Left lung (tissue), 10 donors: ENCODE results near the gene ZBTB20. TPM values are rescaled to one million over a fixed set of nuclear protein-coding genes. Genes with fewer than 3 reads are reported as not detected.

Source experiments
- ATAC-seq: fragments of 200-7000 bp; cut with Tn5 transposase; one replicate; pipeline ENCODE4 v1.9.1; 2020; ENCODE audit warnings: moderate library complexity
- DNase-seq, 4 donors: peaks; one replicate each; pipeline ENCODE4 v3.0.0-alpha.2; 2013 to 2020
- H3K27ac ChIP-seq, 2 donors: fragments of 200-600 bp; sonication (generic) in 1 of 2; one replicate each; pipeline versions ENCODE4 v1.5.0 to v1.8.0; 2020 to 2021
- H3K27me3 ChIP-seq, 2 donors: fragments of 200-600 bp; sonication (generic) in 1 of 2; one replicate each; pipeline versions ENCODE4 v1.5.0 to v1.8.0; 2020 to 2021
- H3K36me3 ChIP-seq, 2 donors: fragments of 200-600 bp; sonication (generic) in 1 of 2; one replicate each; pipeline versions ENCODE4 v1.5.0 to v1.8.0; 2020 to 2021
- H3K4me1 ChIP-seq, 2 donors: fragments of 200-600 bp; one replicate each; pipeline ENCODE4 v1.8.0; 2021
- H3K4me3 ChIP-seq, 2 donors: fragments of 200-600 bp; sonication (generic) in 1 of 2; one replicate each; pipeline versions ENCODE4 v1.5.0 to v1.8.0; 2020 to 2021; ENCODE audit warnings: mild to moderate bottlenecking in 1 of 2
- H3K9me3 ChIP-seq, 2 donors: fragments of 200-600 bp; sonication (generic) in 1 of 2; one replicate each; pipeline versions ENCODE4 v1.5.0 to v1.8.0; 2020 to 2021
- intact Hi-C, 2 donors: fragments of 100-400 bp; cut with DNase I; formaldehyde crosslinking; loops; one replicate each; pipeline versions ENCODE4 v1.11.2 to v1.14.2; 2022
- polyA plus RNA-seq, 6 donors: library from polyadenylated mRNA; unstranded; fragments of 120-200 nt; gene quantifications; one replicate each; pipeline ENCODE4 v1.2.1, GENCODE V29; 2013; ENCODE audit not compliant: insufficient read length in 6 of 6
- total RNA-seq, 2 donors: library from RNA; stranded (reverse); fragmentation: NEBNext Ultra II Directional; extraction: Animal tissue kit (Norgen Biotek cat#: 25700); gene quantifications; one replicate each; pipeline ENCODE4 v1.2.1, GENCODE V29; 2021
- TF ChIP-seq, protein P1 (sequence below), 2 donors: fragments of 200-600 bp; sonication (generic) in 1 of 2; IDR thresholded peaks; one replicate each; pipeline versions ENCODE4 v1.5.0 to v1.8.0; 2021; ENCODE audit warnings: antibody characterized with exemption in 2 of 2
- donor health status: DM: no; HTN: yes; CAD: no.
- donor health status: DM: no; HTN: no; CAD: no.

The ZBTB20 gene
- total and polyA plus RNA-seq, 8 donors: 1.1 to 63.5 (median 6.0) TPM

DNA sequence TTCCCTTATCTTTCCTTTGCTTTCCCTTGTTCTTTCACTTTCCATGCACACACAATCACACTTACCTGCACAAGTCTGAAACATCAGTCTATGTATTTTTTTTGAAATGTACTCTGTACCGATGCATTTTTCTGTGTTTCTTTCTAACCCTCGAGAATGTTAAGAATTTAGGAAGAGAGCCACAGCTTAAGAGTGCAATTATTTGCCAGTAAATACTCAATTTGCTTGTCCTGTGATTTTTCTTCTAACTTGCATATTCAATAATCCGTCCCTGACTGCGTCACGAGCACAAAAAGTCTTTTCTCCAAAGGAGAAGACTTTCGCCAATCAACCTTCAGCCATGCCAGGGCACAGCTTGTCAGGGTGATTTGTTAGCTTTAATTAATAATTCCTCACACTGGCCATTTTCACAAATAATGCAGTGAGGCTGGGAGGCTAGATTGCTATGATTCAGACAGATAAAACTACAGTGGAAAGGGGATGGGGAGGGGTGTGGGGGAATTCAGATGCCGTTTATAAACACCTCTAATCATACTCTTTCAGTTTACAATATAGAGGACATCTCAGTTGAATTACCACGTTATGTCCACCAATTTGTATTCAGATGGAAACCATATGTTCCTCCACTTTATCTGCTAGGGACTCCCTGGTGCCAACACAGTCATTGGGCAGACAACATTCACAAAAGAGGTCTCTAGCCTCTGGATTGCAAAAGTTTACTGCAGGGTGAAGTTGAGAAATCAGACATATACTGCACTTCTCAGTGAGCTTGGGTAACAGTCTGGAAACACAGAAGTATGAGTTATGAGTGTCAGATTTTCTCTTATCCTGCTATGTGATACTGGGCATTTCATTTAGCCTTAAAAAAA is 388.0 kb downstream of the ZBTB20 start:
- TF ChIP-seq, protein P1, sequence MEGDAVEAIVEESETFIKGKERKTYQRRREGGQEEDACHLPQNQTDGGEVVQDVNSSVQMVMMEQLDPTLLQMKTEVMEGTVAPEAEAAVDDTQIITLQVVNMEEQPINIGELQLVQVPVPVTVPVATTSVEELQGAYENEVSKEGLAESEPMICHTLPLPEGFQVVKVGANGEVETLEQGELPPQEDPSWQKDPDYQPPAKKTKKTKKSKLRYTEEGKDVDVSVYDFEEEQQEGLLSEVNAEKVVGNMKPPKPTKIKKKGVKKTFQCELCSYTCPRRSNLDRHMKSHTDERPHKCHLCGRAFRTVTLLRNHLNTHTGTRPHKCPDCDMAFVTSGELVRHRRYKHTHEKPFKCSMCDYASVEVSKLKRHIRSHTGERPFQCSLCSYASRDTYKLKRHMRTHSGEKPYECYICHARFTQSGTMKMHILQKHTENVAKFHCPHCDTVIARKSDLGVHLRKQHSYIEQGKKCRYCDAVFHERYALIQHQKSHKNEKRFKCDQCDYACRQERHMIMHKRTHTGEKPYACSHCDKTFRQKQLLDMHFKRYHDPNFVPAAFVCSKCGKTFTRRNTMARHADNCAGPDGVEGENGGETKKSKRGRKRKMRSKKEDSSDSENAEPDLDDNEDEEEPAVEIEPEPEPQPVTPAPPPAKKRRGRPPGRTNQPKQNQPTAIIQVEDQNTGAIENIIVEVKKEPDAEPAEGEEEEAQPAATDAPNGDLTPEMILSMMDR (IDR thresholded peaks at IDR 0.05): no peak
- Histone ChIP-seq H3K27me3 (no peaks in the 10 kb centered on the region), H3K27ac (peak overlapping the region; percentile 60 to 79), H3K4me3 (peak overlapping the region; percentile 9 to 23), H3K36me3 (no peaks in the 10 kb centered on the region), H3K9me3 (no peaks in the 10 kb centered on the region), H3K4me1 (peaks cover 3 to 14% of the 10 kb centered on the region in 2 donors)
- DNase-seq (peak in 2 of 4 donors; percentile 42 to 62), ATAC-seq (peak; percentile 71)
- intact Hi-C loops: no loop called here

DNA sequence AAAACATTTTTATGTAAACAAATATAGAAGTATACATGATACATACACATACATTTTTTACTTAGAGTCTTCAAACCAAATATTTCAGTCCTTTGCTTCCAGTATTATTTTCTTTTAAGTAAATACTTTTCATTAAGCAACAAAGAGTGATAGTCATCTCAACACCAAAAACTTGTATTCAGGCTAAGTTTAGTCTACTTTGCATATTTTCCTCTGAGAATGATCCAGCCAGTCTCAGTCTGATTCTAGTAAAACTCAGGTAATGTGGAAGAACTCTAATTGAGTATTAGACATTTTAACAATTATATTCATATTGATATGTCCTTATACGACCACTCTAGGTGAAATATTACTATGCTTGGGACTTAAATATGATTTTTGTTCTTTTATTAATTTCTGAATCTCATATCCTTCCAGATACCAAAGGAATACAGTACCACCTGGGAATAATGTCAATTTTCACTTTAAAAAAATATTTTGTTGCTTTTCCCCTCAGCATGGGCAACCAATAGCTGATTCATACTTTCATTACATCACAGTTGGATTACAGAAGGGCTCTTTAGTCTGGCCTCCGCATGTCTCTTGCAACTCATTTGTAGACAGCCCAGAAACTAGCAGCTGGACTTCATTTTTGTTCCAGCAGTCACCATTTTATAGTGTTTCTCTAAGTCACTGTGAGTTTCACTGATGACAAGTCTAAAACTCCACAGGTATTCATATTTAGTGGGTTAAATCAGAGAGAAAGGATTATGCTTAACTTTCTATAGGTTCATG is 390.4 kb downstream of the ZBTB20 start:
- H3K27ac ChIP-seq: peak overlapping the region; percentile 19 to 79
- H3K4me1 ChIP-seq: peaks cover 3 to 14% of the 10 kb centered on the region in 2 donors
- no peaks in the 10 kb centered on the region for H3K9me3 ChIP-seq
- intact Hi-C loops: no loop called here
- H3K36me3 ChIP-seq: no peaks in the 10 kb centered on the region
- H3K4me3 ChIP-seq: peak overlapping the region in 1 of 2 donors; percentile 23
- ATAC-seq: peak; percentile 69
- DNase-seq: peak in 2 of 4 donors; percentile 18 to 64
- TF ChIP-seq, protein P1 (IDR thresholded peaks at IDR 0.05): no peak
- no peaks in the 10 kb centered on the region for H3K27me3 ChIP-seq

DNA sequence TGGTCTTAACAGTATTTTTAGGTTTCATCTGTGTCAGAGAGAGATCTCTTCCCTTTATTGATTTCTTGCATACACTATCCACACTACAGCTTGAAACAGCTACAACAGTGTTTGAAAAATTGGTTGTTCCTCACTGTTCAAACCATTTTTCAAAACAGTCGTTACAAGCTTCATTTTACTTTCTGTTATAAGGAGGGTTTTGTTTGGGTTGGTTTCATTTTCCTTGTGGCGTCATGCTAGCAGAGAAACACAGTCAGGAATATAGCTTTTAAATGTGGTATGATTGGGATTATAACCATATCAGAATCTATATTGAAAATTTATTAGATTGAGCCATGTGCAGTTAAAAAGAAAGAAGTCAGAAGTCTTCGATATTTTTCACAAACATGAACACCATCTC is 400.6 kb downstream of the ZBTB20 start:
- Histone ChIP-seq H3K27me3 (no peaks in the 10 kb centered on the region), H3K27ac (peak overlapping the region; percentile 45 to 72), H3K36me3 (no peaks in the 10 kb centered on the region), H3K9me3 (no peaks in the 10 kb centered on the region), H3K4me3 (peak overlapping the region in 1 of 2 donors; percentile 22), H3K4me1 (peaks cover 5 to 9% of the 10 kb centered on the region in 2 donors)
- DNase-seq (no peak), ATAC-seq (peak; percentile 38)
- TF ChIP-seq, protein P1 (IDR thresholded peaks at IDR 0.05): no peak
- intact Hi-C loops: no loop called here

DNA sequence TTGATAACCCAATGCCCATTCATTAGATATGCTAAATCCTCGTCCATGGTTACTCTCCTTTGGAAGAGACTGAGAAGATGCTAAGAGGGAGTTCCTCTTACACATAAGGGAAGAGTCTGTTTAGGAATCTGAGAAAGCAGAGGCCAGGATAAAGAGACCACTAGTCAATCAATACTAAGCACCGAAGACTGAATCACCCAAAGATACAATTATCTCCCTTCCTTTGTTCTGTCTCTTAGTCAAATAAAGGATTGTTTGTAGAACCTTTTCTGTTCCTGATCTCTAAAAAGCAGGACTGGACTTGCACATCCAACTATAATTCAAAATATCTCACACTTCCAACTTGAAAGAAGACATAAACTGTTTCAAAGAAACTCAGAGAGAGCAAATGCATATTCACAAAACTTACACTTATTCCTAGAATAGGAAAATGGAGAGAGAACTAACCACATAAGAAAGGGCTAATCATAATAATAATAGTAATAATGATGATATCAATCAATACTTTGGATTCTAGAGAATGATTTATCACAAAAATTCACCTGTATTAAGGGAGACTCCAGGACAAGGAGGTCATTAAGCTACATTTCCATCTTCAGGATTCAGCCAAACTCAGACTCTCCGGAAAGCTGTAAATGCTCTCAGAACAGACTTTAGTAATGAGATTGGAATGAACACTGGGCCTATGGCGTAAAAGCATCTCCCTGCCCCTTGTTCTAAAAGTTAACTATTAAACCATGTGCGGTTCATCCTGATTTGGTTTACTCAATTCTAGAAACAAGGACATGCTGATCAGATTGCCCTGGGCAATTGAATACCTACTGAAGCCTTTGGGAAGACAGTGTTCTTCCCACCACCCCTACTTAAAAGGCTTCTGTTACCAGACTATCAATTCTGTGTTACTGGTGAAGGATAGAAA is 401.5 kb downstream of the ZBTB20 start:
- Histone ChIP-seq H3K9me3 (no peaks in the 10 kb centered on the region), H3K4me1 (peaks cover 5 to 9% of the 10 kb centered on the region in 2 donors), H3K27me3 (no peaks in the 10 kb centered on the region), H3K36me3 (no peaks in the 10 kb centered on the region), H3K27ac (peak overlapping the region; percentile 45 to 72), H3K4me3 (no peak overlapping the region)
- ATAC-seq (peak; percentile 96), DNase-seq (peak in 1 of 4 donors; percentile 3)
- intact Hi-C loops: no loop called here
- TF ChIP-seq, protein P1 (IDR thresholded peaks at IDR 0.05): no peak
